Fibroblast of the aortic adventitia (primary cell): ENCODE data around the gene HIPK3. TPM values are rescaled to one million over a fixed set of nuclear protein-coding genes. Genes with fewer than 3 reads are reported as not detected.
A peak's percentile ranks its signal among the peaks of the same experiment; 100 is the strongest.

Experiments
- DNase-seq: peaks from one replicate; pipeline ENCODE4 v3.0.0-alpha.2; 2010; ENCODE audit warnings: low read depth
- H3K4me3 ChIP-seq: 2 replicates; pipeline ENCODE4 v1.5.1; 2011; ENCODE audit warnings: low read depth, mild to moderate bottlenecking, control low read depth, low read length, moderate library complexity
- CTCF ChIP-seq: IDR thresholded peaks from 2 replicates; pipeline ENCODE4 v1.5.1; 2011; ENCODE audit warnings: mild to moderate bottlenecking, low read length, control low read depth, inconsistent platforms; ENCODE audit not compliant: insufficient read depth
- total RNA-seq: library from RNA; depleted of rRNA; stranded (reverse); fragments of >200 nt; gene quantifications from 2 replicates; pipeline ENCODE4 v1.2.3, GENCODE V29; 2012; ENCODE audit warnings: low replicate concordance

The HIPK3 gene
- total RNA-seq, 1 donor, result 164 TPM

- DNase-seq, result peak; percentile 23
- no peak overlapping the region for H3K4me3 ChIP-seq
These were observed 4.9 kb downstream of the HIPK3 start for GRCh38 chr11:33262011-33262645.

DNA sequence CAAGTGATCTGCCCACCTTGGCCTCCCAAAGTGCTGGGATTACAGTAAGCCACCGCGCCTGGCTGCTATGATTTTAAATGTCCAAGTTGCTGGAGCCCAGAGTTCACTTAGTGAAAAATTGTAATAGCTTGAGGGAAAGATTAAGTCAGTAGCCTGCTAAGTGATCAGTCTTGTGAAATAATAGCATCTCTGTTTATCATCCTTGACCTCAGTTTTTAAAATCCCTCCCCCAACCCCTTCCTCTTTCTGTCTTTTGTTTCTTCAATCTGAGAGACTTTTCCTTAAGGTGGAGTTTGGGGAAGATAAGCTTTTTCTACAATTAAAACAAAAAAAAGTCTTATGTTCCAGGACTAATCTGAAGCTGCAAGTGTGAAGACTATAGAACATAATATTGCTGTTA, 6.4 kb downstream of the HIPK3 start:
- DNase-seq, result no peak
- TF ChIP-seq CTCF, result no peak
- no peak overlapping the region for H3K4me3 ChIP-seq

More at GRCh38 chr11:33262011-33262645, 4.9 kb downstream of the HIPK3 start:
- no peak for TF ChIP-seq CTCF

DNA sequence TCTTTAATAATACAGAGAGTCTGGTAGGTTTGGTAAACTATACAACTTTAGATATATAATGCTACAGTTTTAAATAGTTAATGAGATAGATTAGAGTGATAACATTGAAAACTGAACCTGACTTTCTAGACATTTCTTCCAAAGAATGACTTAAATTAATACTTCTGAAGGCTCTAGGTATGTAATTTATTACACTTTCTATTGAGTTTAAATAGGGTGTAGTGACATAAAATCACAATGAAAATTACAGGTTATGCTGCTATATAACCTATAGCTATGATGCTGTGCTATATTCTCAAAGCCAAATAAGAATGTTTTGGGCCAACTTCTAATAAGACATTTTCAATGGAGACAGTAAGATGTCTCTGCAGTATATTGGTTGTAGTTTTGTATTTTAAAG, 7.7 kb downstream of the HIPK3 start:
- no peak overlapping the region for H3K4me3 ChIP-seq
- no peak for DNase-seq
- TF ChIP-seq CTCF, result no peak

GRCh38 chr11:33266393-33267215, 9.4 kb downstream of the HIPK3 start:
- DNase-seq, result peak; percentile 83
- no peak overlapping the region for H3K4me3 ChIP-seq
- no peak for TF ChIP-seq CTCF

DNA sequence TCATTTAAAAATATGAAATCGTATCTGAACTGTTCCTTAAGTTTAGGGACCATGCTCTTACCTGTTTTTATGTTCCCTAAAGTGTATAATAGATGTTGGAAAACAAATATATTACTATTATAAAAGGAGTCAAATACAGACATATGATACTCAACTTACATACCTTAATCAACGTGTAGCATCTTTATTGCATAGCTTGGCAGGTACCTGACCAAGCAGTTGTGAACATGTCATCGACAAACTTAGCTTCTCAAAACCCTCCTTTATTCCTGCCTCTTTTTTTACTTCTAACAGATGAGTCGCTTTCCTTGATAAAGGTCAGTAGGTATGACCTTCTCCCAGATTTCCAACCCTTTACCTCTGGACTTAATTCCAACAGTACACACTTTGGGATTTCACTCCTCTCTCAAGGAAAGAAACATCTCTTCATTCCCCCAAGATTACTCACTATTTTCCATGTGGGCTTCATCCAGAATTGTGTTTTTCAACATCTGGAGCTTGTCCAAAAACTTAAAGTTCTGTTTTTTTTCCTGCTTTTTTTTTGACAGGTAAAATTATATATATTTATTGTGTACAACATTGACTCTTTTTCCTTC, 11.9 kb downstream of the HIPK3 start:
- DNase-seq, result peak; percentile 63
- H3K4me3 ChIP-seq, result no peak overlapping the region
- TF ChIP-seq CTCF, result no peak

DNA sequence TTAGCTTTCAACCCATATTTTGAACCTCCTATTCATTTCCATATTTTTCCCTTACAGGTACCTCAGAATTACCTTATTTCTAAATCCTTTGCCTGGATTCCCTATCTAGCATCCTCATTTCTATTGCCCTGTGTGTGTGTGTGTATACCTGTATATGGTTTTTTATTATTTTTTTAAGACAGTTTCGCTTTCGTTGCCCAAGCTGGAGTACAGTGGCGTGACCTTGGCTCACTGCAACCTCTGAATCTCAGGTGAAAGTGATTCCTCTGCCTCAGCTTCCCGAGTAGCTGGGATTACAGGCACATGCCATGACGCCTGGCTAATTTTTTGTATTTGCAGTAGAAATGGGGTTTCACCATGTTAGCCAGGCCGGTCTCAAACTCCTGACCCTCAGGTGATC, 12.6 kb downstream of the HIPK3 start:
- no peak for TF ChIP-seq CTCF
- no peak overlapping the region for H3K4me3 ChIP-seq
- DNase-seq, result no peak
